ENCODE data around the gene GULP1.
A peak's percentile ranks its signal among the peaks of the same experiment; 100 is the strongest.
"Not testable (repeated sequence)": the region's sequence is repeated elsewhere in the genome, so short reads cannot be mapped to it uniquely, and the experiment has no call there.

GULP1 gene

GRCh38 chr2:188291617-188292347 is at the start of gene GULP1:
GULP1 (plus strand) TSS chr2:188291874; CDS start chr2:188477703, 185,829 bp downstream.
- peak; percentile 15 to 73 (median 72) for DNase-seq

- DNase-seq: no peak
Observed at GRCh38 chr2:188243381-188243780, 48.3 kb upstream of the GULP1 start.

- no peak for DNase-seq
Observed at GRCh38 chr2:188244383-188244782, 47.3 kb upstream of the GULP1 start.

GRCh38 chr2:188245230-188245629 is 46.4 kb upstream of the GULP1 start:
- no peak for DNase-seq

GRCh38 chr2:188248513-188248912 is 43.2 kb upstream of the GULP1 start:
- no peak for DNase-seq

- no peak for DNase-seq
Observed at GRCh38 chr2:188251034-188251433, 40.6 kb upstream of the GULP1 start.

- DNase-seq: no peak
Observed at GRCh38 chr2:188256420-188256819, 35.3 kb upstream of the GULP1 start.

GRCh38 chr2:188265315-188265714 is 26.4 kb upstream of the GULP1 start:
- no peak for DNase-seq

- no peak for DNase-seq
Observed at GRCh38 chr2:188267776-188268175, 23.9 kb upstream of the GULP1 start.

GRCh38 chr2:188269004-188269403 is 22.7 kb upstream of the GULP1 start:
- DNase-seq: no peak

- DNase-seq: no peak
Observed at GRCh38 chr2:188272121-188272520, 19.6 kb upstream of the GULP1 start.

GRCh38 chr2:188274274-188274673 is 17.4 kb upstream of the GULP1 start:
- DNase-seq: no peak

GRCh38 chr2:188276255-188276654 is 15.4 kb upstream of the GULP1 start:
- DNase-seq: no peak

GRCh38 chr2:188277786-188278185 is 13.9 kb upstream of the GULP1 start:
- DNase-seq: no peak

- no peak for DNase-seq
Observed at GRCh38 chr2:188278388-188279092, 13.1 kb upstream of the GULP1 start.

GRCh38 chr2:188279093-188279445 is 12.6 kb upstream of the GULP1 start:
- DNase-seq: no peak

- DNase-seq: no peak
Observed at GRCh38 chr2:188280811-188281222, 10.9 kb upstream of the GULP1 start.

- DNase-seq: no peak
Observed at GRCh38 chr2:188282907-188283306, 8.8 kb upstream of the GULP1 start.

GRCh38 chr2:188284251-188284650 is 7.4 kb upstream of the GULP1 start:
- not testable (repeated sequence) for DNase-seq

GRCh38 chr2:188285049-188285448 is 6.6 kb upstream of the GULP1 start:
- no peak for DNase-seq

GRCh38 chr2:188285774-188286173 is 5.9 kb upstream of the GULP1 start:
- no peak for DNase-seq

GRCh38 chr2:188291142-188291616 is 495 bp upstream of the GULP1 start:
- DNase-seq: no peak

GRCh38 chr2:188292348-188293239 is 920 bp downstream of the GULP1 start:
- DNase-seq: peak; percentile 8 to 71 (median 65)
